Measurements from ENCODE around the gene FAT2. TPM values are rescaled to one million over a fixed set of nuclear protein-coding genes. Genes with fewer than 3 reads are reported as not detected.

Gene FAT2
- total RNA-seq, 1 experiment from 2014 or later, result 0.48 TPM

GRCh38 chr5:151592855-151593408 is 1.8 kb upstream of the FAT2 start:
- ChIA-PET POLR2A (ENCODE audit: unreplicated experiment) (no interaction called here), CTCF (no interaction called here)
- H3K4me2 ChIP-seq, result no peak overlapping the region
- no peaks in the 10 kb centered on the region; the same call in 1 of the 2 replicates for H3F3A ChIP-seq (ENCODE audit: insufficient read depth, low read depth)
- TF ChIP-seq EZH2 (IDR thresholded peaks at IDR 0.05; ENCODE audit: low read depth), result no peak
- TF ChIP-seq CTCF (conservative IDR thresholded peaks at IDR 0.05), result no peak
- H3K27ac ChIP-seq, result no peak overlapping the region
- H3K36me3 ChIP-seq (ENCODE audit: low read depth), result no peaks in the 10 kb centered on the region
- H3K4me3 ChIP-seq, result no peak overlapping the region
- no TSS peak for BruUV-seq (replicated peaks)
- H3K79me2 ChIP-seq (ENCODE audit: low read depth), result no peaks in the 10 kb centered on the region
- no peaks in the 10 kb centered on the region for H3K9me2 ChIP-seq (ENCODE audit: insufficient read depth)
- peaks cover 21% of the 10 kb centered on the region for H3K4me1 ChIP-seq (replicated peaks; ENCODE audit: insufficient read depth)
- H3K27me3 ChIP-seq (ENCODE audit: insufficient read depth, low read depth), result no peaks in the 10 kb centered on the region
- no peak overlapping the region for H2AFZ ChIP-seq
- H3K9me3 ChIP-seq (ENCODE audit: insufficient read depth, low read depth), result no peaks in the 10 kb centered on the region
- intact Hi-C loops (cut with micrococcal nuclease; ENCODE audit: unreplicated experiment), result no loop called here
- no peaks in the 10 kb centered on the region for H4K20me1 ChIP-seq (ENCODE audit: insufficient read depth)
- no peak for DNase-seq

GRCh38 chr5:151589878-151590570 is 1.1 kb downstream of the FAT2 start:
- BruUV-seq (replicated peaks), result no TSS peak
- Histone ChIP-seq H3K27ac (no peak overlapping the region), H2AFZ (no peak overlapping the region), H3K27me3 (ENCODE audit: insufficient read depth, low read depth) (no peaks in the 10 kb centered on the region), H4K20me1 (ENCODE audit: insufficient read depth) (no peaks in the 10 kb centered on the region), H3F3A (ENCODE audit: insufficient read depth, low read depth) (no peaks in the 10 kb centered on the region), H3K9me3 (ENCODE audit: insufficient read depth, low read depth) (no peaks in the 10 kb centered on the region), H3K36me3 (ENCODE audit: low read depth) (no peaks in the 10 kb centered on the region), H3K4me1 (replicated peaks; ENCODE audit: insufficient read depth) (no peaks in the 10 kb centered on the region), H3K79me2 (ENCODE audit: low read depth) (no peaks in the 10 kb centered on the region), H3K9me2 (ENCODE audit: insufficient read depth) (no peaks in the 10 kb centered on the region), H3K4me2 (no peak overlapping the region), H3K4me3 (no peak overlapping the region)
- intact Hi-C loops (cut with micrococcal nuclease; ENCODE audit: unreplicated experiment), result no loop called here
- ChIA-PET POLR2A (ENCODE audit: unreplicated experiment) (no interaction called here), CTCF (no interaction called here)
- DNase-seq, result no peak
- TF ChIP-seq EZH2 (IDR thresholded peaks at IDR 0.05; ENCODE audit: low read depth) (no peak), CTCF (conservative IDR thresholded peaks at IDR 0.05) (no peak)

- Histone ChIP-seq H3K36me3 (ENCODE audit: low read depth) (no peaks in the 10 kb centered on the region), H3K79me2 (ENCODE audit: low read depth) (no peaks in the 10 kb centered on the region), H3F3A (ENCODE audit: insufficient read depth, low read depth) (no peaks in the 10 kb centered on the region), H3K9me3 (ENCODE audit: insufficient read depth, low read depth) (no peaks in the 10 kb centered on the region), H3K27me3 (ENCODE audit: insufficient read depth, low read depth) (0 out of 2 replicates have a peak, but pooled peaks cover 3% of the 10 kb centered on the region), H3K4me2 (no peak overlapping the region), H4K20me1 (ENCODE audit: insufficient read depth) (no peaks in the 10 kb centered on the region), H3K4me3 (no peak overlapping the region), H3K27ac (no peak overlapping the region), H3K4me1 (replicated peaks; ENCODE audit: insufficient read depth) (no peaks in the 10 kb centered on the region), H3K9me2 (ENCODE audit: insufficient read depth) (no peaks in the 10 kb centered on the region), H2AFZ (no peak overlapping the region)
- CTCF ChIA-PET, result no interaction called here
- POLR2A ChIA-PET (ENCODE audit: unreplicated experiment), result no interaction called here
- DNase-seq, result no peak
- no TSS peak for BruUV-seq (replicated peaks)
- TF ChIP-seq CTCF (conservative IDR thresholded peaks at IDR 0.05), result no peak
- intact Hi-C loops (cut with micrococcal nuclease; ENCODE audit: unreplicated experiment), result no loop called here
Measured at GRCh38 chr5:151587796-151588555, 3.2 kb downstream of the FAT2 start.

All from PC-9 (cell line).